ENCODE data around the gene F8.
A peak's percentile ranks its signal among the peaks of the same experiment; 100 is the strongest.
"Not testable (repeated sequence)": the region's sequence is repeated elsewhere in the genome, so short reads cannot be mapped to it uniquely, and the experiment has no call there.

The F8 gene

GRCh38 chrX:154981116-154981411, 41.5 kb downstream of the F8 start:
- H3K36me3 ChIP-seq (ENCODE audit: insufficient read depth, insufficient read length, low read length) = no peaks in the 10 kb centered on the region
- H3K27me3 ChIP-seq (ENCODE audit: insufficient read depth, insufficient read length) = no peaks in the 10 kb centered on the region
- no peaks in the 10 kb centered on the region for H3K9me3 ChIP-seq (ENCODE audit: insufficient read depth, low read length)
- TF ChIP-seq SUZ12 (IDR thresholded peaks at IDR 0.05; ENCODE audit: extremely low read depth, insufficient read depth, insufficient read length) = no peak
- no peak for TF ChIP-seq YY1 (IDR thresholded peaks at IDR 0.05; ENCODE audit: insufficient read depth, insufficient read length)
- TF ChIP-seq ZNF274 (IDR thresholded peaks at IDR 0.05; ENCODE audit: low read depth, low read length) = no peak
- H3K9ac ChIP-seq (ENCODE audit: insufficient read length, low read depth) = no peak overlapping the region
- H3K4me1 ChIP-seq (ENCODE audit: insufficient read depth, insufficient read length) = no peaks in the 10 kb centered on the region
- H3K4me3 ChIP-seq (ENCODE audit: insufficient read length, low read depth) = no peak overlapping the region
- no peak for DNase-seq (ENCODE audit: low read depth, low spot score)

GRCh38 chrX:154980330-154981115, 42.0 kb downstream of the F8 start:
- Histone ChIP-seq H3K4me1 (ENCODE audit: insufficient read depth, insufficient read length) (no peaks in the 10 kb centered on the region), H3K9ac (ENCODE audit: insufficient read length, low read depth) (no peak overlapping the region), H3K9me3 (ENCODE audit: insufficient read depth, low read length) (no peaks in the 10 kb centered on the region), H3K36me3 (ENCODE audit: insufficient read depth, insufficient read length, low read length) (no peaks in the 10 kb centered on the region), H3K4me3 (ENCODE audit: insufficient read length, low read depth) (no peak overlapping the region), H3K27me3 (ENCODE audit: insufficient read depth, insufficient read length) (no peaks in the 10 kb centered on the region)
- DNase-seq (ENCODE audit: low read depth, low spot score) = peak; percentile 11
- TF ChIP-seq YY1 (IDR thresholded peaks at IDR 0.05; ENCODE audit: insufficient read depth, insufficient read length) = no peak
- TF ChIP-seq ZNF274 (IDR thresholded peaks at IDR 0.05; ENCODE audit: low read depth, low read length) = no peak
- no peak for TF ChIP-seq SUZ12 (IDR thresholded peaks at IDR 0.05; ENCODE audit: extremely low read depth, insufficient read depth, insufficient read length)

GRCh38 chrX:154979629-154980028, 42.9 kb downstream of the F8 start:
- no peaks in the 10 kb centered on the region for H3K9me3 ChIP-seq (ENCODE audit: insufficient read depth, low read length)
- no peak overlapping the region for H3K4me3 ChIP-seq (ENCODE audit: insufficient read length, low read depth)
- DNase-seq (ENCODE audit: low read depth, low spot score) = no peak
- H3K9ac ChIP-seq (ENCODE audit: insufficient read length, low read depth) = no peak overlapping the region
- H3K36me3 ChIP-seq (ENCODE audit: insufficient read depth, insufficient read length, low read length) = no peaks in the 10 kb centered on the region
- TF ChIP-seq YY1 (IDR thresholded peaks at IDR 0.05; ENCODE audit: insufficient read depth, insufficient read length) (no peak), ZNF274 (IDR thresholded peaks at IDR 0.05; ENCODE audit: low read depth, low read length) (no peak)
- no peaks in the 10 kb centered on the region for H3K4me1 ChIP-seq (ENCODE audit: insufficient read depth, insufficient read length)
- H3K27me3 ChIP-seq (ENCODE audit: insufficient read depth, insufficient read length) = no peaks in the 10 kb centered on the region

- Histone ChIP-seq H3K4me1 (ENCODE audit: insufficient read depth, insufficient read length) (no peaks in the 10 kb centered on the region), H3K9ac (ENCODE audit: insufficient read length, low read depth) (no peak overlapping the region), H3K9me3 (ENCODE audit: insufficient read depth, low read length) (no peaks in the 10 kb centered on the region), H3K4me3 (ENCODE audit: insufficient read length, low read depth) (no peak overlapping the region), H3K36me3 (ENCODE audit: insufficient read depth, insufficient read length, low read length) (no peaks in the 10 kb centered on the region), H3K27me3 (ENCODE audit: insufficient read depth, insufficient read length) (no peaks in the 10 kb centered on the region)
- TF ChIP-seq SUZ12 (IDR thresholded peaks at IDR 0.05; ENCODE audit: extremely low read depth, insufficient read depth, insufficient read length) = no peak
- no peak for TF ChIP-seq YY1 (IDR thresholded peaks at IDR 0.05; ENCODE audit: insufficient read depth, insufficient read length)
- TF ChIP-seq ZNF274 (IDR thresholded peaks at IDR 0.05; ENCODE audit: low read depth, low read length) = no peak
- no peak for DNase-seq (ENCODE audit: low read depth, low spot score)
Measured at GRCh38 chrX:154968353-154968752, 54.2 kb downstream of the F8 start.

- Histone ChIP-seq H3K27me3 (ENCODE audit: insufficient read depth, insufficient read length) (no peaks in the 10 kb centered on the region), H3K9ac (ENCODE audit: insufficient read length, low read depth) (no peak overlapping the region), H3K36me3 (ENCODE audit: insufficient read depth, insufficient read length, low read length) (no peaks in the 10 kb centered on the region), H3K4me1 (ENCODE audit: insufficient read depth, insufficient read length) (no peaks in the 10 kb centered on the region), H3K4me3 (ENCODE audit: insufficient read length, low read depth) (no peak overlapping the region), H3K9me3 (ENCODE audit: insufficient read depth, low read length) (no peaks in the 10 kb centered on the region)
- TF ChIP-seq ZNF274 (IDR thresholded peaks at IDR 0.05; ENCODE audit: low read depth, low read length) (no peak), SUZ12 (IDR thresholded peaks at IDR 0.05; ENCODE audit: extremely low read depth, insufficient read depth, insufficient read length) (no peak), YY1 (IDR thresholded peaks at IDR 0.05; ENCODE audit: insufficient read depth, insufficient read length) (no peak)
- no peak for DNase-seq (ENCODE audit: low read depth, low spot score)
Measured at GRCh38 chrX:154967603-154968002, 54.9 kb downstream of the F8 start.

- H3K9ac ChIP-seq (ENCODE audit: insufficient read length, low read depth) = no peak overlapping the region
- TF ChIP-seq SUZ12 (IDR thresholded peaks at IDR 0.05; ENCODE audit: extremely low read depth, insufficient read depth, insufficient read length) (no peak), ZNF274 (IDR thresholded peaks at IDR 0.05; ENCODE audit: low read depth, low read length) (no peak), YY1 (IDR thresholded peaks at IDR 0.05; ENCODE audit: insufficient read depth, insufficient read length) (no peak)
- no peaks in the 10 kb centered on the region for H3K9me3 ChIP-seq (ENCODE audit: insufficient read depth, low read length)
- H3K36me3 ChIP-seq (ENCODE audit: insufficient read depth, insufficient read length, low read length) = no peaks in the 10 kb centered on the region
- H3K4me3 ChIP-seq (ENCODE audit: insufficient read length, low read depth) = no peak overlapping the region
- no peaks in the 10 kb centered on the region for H3K4me1 ChIP-seq (ENCODE audit: insufficient read depth, insufficient read length)
- no peaks in the 10 kb centered on the region for H3K27me3 ChIP-seq (ENCODE audit: insufficient read depth, insufficient read length)
- no peak for DNase-seq (ENCODE audit: low read depth, low spot score)
Measured at GRCh38 chrX:154961947-154962346, 60.6 kb downstream of the F8 start.

GRCh38 chrX:154955799-154956198, 66.7 kb downstream of the F8 start:
- H3K9ac ChIP-seq (ENCODE audit: insufficient read length, low read depth); DNase-seq (ENCODE audit: low read depth, low spot score); H3K36me3 ChIP-seq (ENCODE audit: insufficient read depth, insufficient read length, low read length); H3K27me3 ChIP-seq (ENCODE audit: insufficient read depth, insufficient read length); H3K9me3 ChIP-seq (ENCODE audit: insufficient read depth, low read length); H3K4me1 ChIP-seq (ENCODE audit: insufficient read depth, insufficient read length); H3K4me3 ChIP-seq (ENCODE audit: insufficient read length, low read depth): not testable (repeated sequence)

- not testable (repeated sequence) for H3K4me3 ChIP-seq (ENCODE audit: insufficient read length, low read depth); H3K27me3 ChIP-seq (ENCODE audit: insufficient read depth, insufficient read length); H3K9ac ChIP-seq (ENCODE audit: insufficient read length, low read depth); H3K4me1 ChIP-seq (ENCODE audit: insufficient read depth, insufficient read length); DNase-seq (ENCODE audit: low read depth, low spot score); H3K9me3 ChIP-seq (ENCODE audit: insufficient read depth, low read length); H3K36me3 ChIP-seq (ENCODE audit: insufficient read depth, insufficient read length, low read length)
Measured at GRCh38 chrX:154939265-154939664, 83.3 kb downstream of the F8 start.

- not testable (repeated sequence) for H3K9me3 ChIP-seq (ENCODE audit: insufficient read depth, low read length); H3K4me3 ChIP-seq (ENCODE audit: insufficient read length, low read depth); H3K4me1 ChIP-seq (ENCODE audit: insufficient read depth, insufficient read length); H3K9ac ChIP-seq (ENCODE audit: insufficient read length, low read depth); H3K36me3 ChIP-seq (ENCODE audit: insufficient read depth, insufficient read length, low read length); H3K27me3 ChIP-seq (ENCODE audit: insufficient read depth, insufficient read length)
- DNase-seq (ENCODE audit: low read depth, low spot score) = peak; percentile 1
Measured at GRCh38 chrX:154924771-154925170, 97.8 kb downstream of the F8 start.

All from NT2/D1 (cell line).